Type B pancreatic cell (in vitro differentiated cells): ENCODE results near the gene PDE6G. TPM values are rescaled to one million over a fixed set of nuclear protein-coding genes. Genes with fewer than 3 reads are reported as not detected.

Experiments
- DNase-seq: peaks from one replicate; pipeline ENCODE4 v3.0.0; 2021; ENCODE audit warnings: mixed read lengths; ENCODE audit not compliant: unreplicated experiment; ENCODE audit errors: extremely low spot score
- H3K27ac Mint-ChIP-seq: 2 replicates; pipeline ENCODE4 v1.8.0; 2021; ENCODE audit warnings: mild to moderate bottlenecking, mixed read lengths
- H3K27me3 Mint-ChIP-seq: 2 replicates; pipeline ENCODE4 v1.8.0; 2021; ENCODE audit warnings: mixed read lengths
- H3K36me3 Mint-ChIP-seq: 2 replicates; pipeline ENCODE4 v1.8.0; 2021; ENCODE audit warnings: mixed read lengths
- H3K4me1 Mint-ChIP-seq: one replicate; pipeline ENCODE4 v1.8.0; 2021; ENCODE audit warnings: mixed read lengths; ENCODE audit not compliant: unreplicated experiment
- H3K4me3 Mint-ChIP-seq: 2 replicates; pipeline ENCODE4 v1.8.0; 2021; ENCODE audit warnings: mild to moderate bottlenecking, mixed read lengths
- H3K9me3 Mint-ChIP-seq: 2 replicates; pipeline ENCODE4 v1.8.0; 2021; ENCODE audit warnings: mixed read lengths
- total RNA-seq: library from RNA; stranded (reverse); gene quantifications from 2 replicates; pipeline ENCODE4 v1.2.1, GENCODE V29; 2021; ENCODE audit warnings: low replicate concordance
- TF ChIP-seq, protein P1 (sequence below): fragments of 200-600 bp; sonication (generic); conservative IDR thresholded peaks from 2 replicates; pipeline ENCODE4 v1.5.0; 2021; ENCODE audit warnings: antibody characterized with exemption, mild to moderate bottlenecking

The PDE6G gene
- total RNA-seq, 1 donor from 2014 or later = 0.97 TPM

DNA sequence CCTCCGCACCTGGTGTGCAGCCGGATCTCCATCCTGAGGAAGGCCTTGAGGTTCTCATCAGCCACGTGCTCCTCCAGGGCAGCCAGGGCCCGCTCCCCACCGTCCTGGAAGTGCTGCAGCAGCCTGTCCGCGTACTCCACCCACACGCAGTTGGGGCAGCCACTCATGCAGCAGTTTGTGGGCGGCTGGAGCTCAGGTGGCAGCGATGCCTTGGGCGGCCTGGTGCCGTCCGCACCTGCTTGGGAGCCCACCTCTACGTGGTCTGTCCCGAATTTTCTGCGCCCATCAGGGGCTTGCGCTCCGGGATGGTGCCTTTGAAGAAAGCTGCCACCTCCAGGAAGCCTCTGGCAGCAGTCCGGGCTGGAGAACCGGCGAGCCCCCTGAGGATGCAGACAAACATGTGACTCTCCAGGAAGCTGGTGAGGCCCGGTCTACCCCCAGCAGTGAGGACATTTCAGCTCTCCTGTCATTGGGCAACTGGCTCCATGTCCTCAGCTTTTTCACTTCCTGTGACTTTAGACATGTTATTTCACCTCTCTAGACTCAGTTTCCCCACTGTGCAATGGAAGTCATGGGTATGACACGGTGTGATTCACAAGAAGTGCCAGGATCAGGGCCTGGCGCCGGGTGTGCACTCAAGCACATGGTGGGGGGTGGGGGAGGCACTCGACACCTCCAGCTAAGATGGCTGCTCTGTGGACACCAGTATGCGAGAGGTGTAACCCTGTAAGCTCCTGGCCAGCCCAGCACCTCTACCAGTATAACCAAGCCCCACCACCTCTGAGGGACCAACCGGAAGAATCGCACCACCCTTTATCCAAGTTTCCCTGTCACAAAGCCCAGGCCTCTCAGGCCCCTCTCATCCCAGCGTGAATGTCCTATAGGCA lies 9.1 kb upstream of the PDE6G start:
- DNase-seq = no peak
- H3K36me3 Mint-ChIP-seq = peaks cover 3% of the 10 kb centered on the region
- no peaks in the 10 kb centered on the region for H3K27me3 Mint-ChIP-seq
- peak overlapping the region; percentile 86 for H3K27ac Mint-ChIP-seq
- TF ChIP-seq, protein P1, sequence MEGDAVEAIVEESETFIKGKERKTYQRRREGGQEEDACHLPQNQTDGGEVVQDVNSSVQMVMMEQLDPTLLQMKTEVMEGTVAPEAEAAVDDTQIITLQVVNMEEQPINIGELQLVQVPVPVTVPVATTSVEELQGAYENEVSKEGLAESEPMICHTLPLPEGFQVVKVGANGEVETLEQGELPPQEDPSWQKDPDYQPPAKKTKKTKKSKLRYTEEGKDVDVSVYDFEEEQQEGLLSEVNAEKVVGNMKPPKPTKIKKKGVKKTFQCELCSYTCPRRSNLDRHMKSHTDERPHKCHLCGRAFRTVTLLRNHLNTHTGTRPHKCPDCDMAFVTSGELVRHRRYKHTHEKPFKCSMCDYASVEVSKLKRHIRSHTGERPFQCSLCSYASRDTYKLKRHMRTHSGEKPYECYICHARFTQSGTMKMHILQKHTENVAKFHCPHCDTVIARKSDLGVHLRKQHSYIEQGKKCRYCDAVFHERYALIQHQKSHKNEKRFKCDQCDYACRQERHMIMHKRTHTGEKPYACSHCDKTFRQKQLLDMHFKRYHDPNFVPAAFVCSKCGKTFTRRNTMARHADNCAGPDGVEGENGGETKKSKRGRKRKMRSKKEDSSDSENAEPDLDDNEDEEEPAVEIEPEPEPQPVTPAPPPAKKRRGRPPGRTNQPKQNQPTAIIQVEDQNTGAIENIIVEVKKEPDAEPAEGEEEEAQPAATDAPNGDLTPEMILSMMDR = no peak
- H3K4me1 Mint-ChIP-seq = peaks cover 17% of the 10 kb centered on the region
- no peaks in the 10 kb centered on the region for H3K9me3 Mint-ChIP-seq
- peak overlapping the region; percentile 96 for H3K4me3 Mint-ChIP-seq

DNA sequence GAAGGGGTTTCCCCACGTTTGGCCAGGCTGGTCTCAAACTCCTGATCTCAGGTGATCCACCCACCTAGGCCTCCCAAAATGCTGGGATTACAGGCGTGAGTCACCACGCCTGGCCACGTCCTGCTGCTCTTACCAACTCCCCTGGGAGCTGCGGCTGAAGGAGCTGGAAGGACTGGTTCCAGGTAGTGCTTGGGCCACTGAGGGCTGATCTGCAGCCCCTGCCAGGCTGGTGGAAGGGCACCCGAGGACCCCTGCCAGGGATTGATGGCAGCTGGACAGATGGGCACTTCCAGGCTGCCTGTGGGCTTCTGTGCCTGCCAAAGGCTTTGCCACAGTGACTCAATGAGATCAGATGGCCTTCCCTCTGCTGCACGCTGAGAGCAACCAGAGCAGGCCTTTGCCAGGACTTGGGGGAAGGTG lies 7.7 kb upstream of the PDE6G start:
- H3K4me1 Mint-ChIP-seq = peaks cover 17% of the 10 kb centered on the region
- H3K9me3 Mint-ChIP-seq = no peaks in the 10 kb centered on the region
- TF ChIP-seq, protein P1 = no peak
- H3K4me3 Mint-ChIP-seq = no peak overlapping the region
- peaks cover 3% of the 10 kb centered on the region for H3K36me3 Mint-ChIP-seq
- H3K27me3 Mint-ChIP-seq = no peaks in the 10 kb centered on the region
- H3K27ac Mint-ChIP-seq = no peak overlapping the region
- DNase-seq = no peak

DNA sequence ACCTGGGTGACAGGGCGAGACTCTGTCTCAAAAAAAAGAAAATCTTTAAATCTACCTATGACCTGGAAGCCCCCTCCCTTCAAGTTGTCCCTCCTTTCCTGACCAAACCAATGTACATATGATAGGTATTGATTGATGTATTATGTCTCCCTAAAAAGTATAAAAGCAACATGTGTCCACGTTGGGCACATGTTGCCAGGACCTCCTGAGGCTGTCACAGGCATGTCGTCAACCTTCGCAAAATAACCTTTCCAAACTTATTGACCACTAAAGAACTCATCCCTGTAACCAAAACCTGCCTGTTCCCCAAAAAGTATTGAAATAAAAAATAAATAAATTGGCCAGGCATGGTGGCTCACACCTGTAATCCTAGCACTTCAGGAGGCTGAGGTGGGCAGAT lies 5.7 kb upstream of the PDE6G start:
- Mint-ChIP-seq H3K27ac (no peak overlapping the region), H3K36me3 (no peaks in the 10 kb centered on the region), H3K4me3 (no peak overlapping the region), H3K27me3 (no peaks in the 10 kb centered on the region), H3K9me3 (no peaks in the 10 kb centered on the region), H3K4me1 (peaks cover 6% of the 10 kb centered on the region)
- no peak for DNase-seq
- TF ChIP-seq, protein P1 = no peak

DNA sequence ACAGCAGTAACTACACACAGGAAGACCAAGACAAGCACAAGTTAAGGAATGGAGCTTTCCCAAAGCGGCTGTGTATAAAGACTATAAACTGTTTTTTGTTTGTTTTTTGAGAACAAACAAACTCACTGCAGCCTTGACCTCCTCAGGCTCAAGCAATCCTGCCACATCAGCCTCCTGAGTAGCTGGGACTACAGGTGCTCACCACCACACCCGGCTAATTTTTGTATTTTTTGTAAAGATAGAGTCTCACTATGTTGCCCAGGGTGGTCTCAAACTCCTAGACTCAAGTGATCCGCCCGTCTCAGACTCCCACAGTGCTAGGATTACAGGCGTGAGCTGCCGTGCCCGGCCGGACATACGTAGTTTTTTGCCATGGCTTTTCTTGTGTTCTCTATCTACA lies 4.1 kb upstream of the PDE6G start:
- Mint-ChIP-seq H3K27ac (no peak overlapping the region), H3K36me3 (no peaks in the 10 kb centered on the region), H3K4me3 (no peak overlapping the region), H3K4me1 (no peaks in the 10 kb centered on the region), H3K27me3 (no peaks in the 10 kb centered on the region), H3K9me3 (no peaks in the 10 kb centered on the region)
- no peak for DNase-seq
- TF ChIP-seq, protein P1 = no peak

DNA sequence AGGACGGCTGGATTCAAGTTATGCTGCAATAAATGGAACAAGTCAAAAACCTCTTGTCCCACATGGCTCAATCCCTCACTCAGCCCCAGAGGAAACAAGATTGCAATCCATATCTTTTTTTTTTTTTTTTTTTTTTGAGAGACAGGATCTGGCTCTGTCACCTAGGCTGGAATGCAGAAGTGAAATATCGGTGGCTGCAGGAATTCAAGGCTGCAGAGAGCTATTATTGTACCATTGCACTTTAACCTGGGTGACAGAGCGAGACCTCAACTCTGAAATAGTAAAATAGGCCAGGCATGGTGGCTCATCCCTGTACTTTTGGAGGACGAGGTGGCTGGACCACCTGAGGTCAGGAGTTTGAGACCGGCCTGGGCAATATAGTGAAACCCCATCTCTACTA lies 2.7 kb upstream of the PDE6G start:
- no peaks in the 10 kb centered on the region for H3K36me3 Mint-ChIP-seq
- DNase-seq = no peak
- peak overlapping the region; percentile 84 for H3K27ac Mint-ChIP-seq
- no peak overlapping the region for H3K4me3 Mint-ChIP-seq
- H3K9me3 Mint-ChIP-seq = no peaks in the 10 kb centered on the region
- TF ChIP-seq, protein P1 = no peak
- no peaks in the 10 kb centered on the region for H3K27me3 Mint-ChIP-seq
- no peaks in the 10 kb centered on the region for H3K4me1 Mint-ChIP-seq
